Measurements from ENCODE around the gene C2orf74.
"Not testable (repeated sequence)": the region's sequence is repeated elsewhere in the genome, so short reads cannot be mapped to it uniquely, and the experiment has no call there.

The C2orf74 gene

GRCh38 chr2:61175036-61175435 is 13.0 kb downstream of the C2orf74 start:
- FAIRE-seq, result no peak

GRCh38 chr2:61176755-61177726 is 15.1 kb downstream of the C2orf74 start:
- no peak for FAIRE-seq

- FAIRE-seq, result no peak
Observed at GRCh38 chr2:61177727-61178549, 15.9 kb downstream of the C2orf74 start.

- FAIRE-seq, result no peak
Observed at GRCh38 chr2:61178603-61179545, 16.9 kb downstream of the C2orf74 start.

GRCh38 chr2:61179701-61180639 is 18.0 kb downstream of the C2orf74 start:
- FAIRE-seq, result no peak

GRCh38 chr2:61180686-61181085 is 18.7 kb downstream of the C2orf74 start:
- FAIRE-seq, result no peak

GRCh38 chr2:61181382-61182058 is 19.5 kb downstream of the C2orf74 start:
- FAIRE-seq, result no peak

GRCh38 chr2:61182059-61182383 is 20.0 kb downstream of the C2orf74 start:
- FAIRE-seq, result no peak

GRCh38 chr2:61183795-61184194 is 21.8 kb downstream of the C2orf74 start:
- FAIRE-seq, result no peak

GRCh38 chr2:61184263-61184662 is 22.3 kb downstream of the C2orf74 start:
- no peak for FAIRE-seq

GRCh38 chr2:61185231-61185728 is 23.3 kb downstream of the C2orf74 start:
- no peak for FAIRE-seq

- no peak for FAIRE-seq
Observed at GRCh38 chr2:61187085-61187484, 25.1 kb downstream of the C2orf74 start.

GRCh38 chr2:61193670-61194561 is 31.9 kb downstream of the C2orf74 start:
- no peak for FAIRE-seq

- not testable (repeated sequence) for FAIRE-seq
Observed at GRCh38 chr2:61194646-61195045, 32.7 kb downstream of the C2orf74 start.

- FAIRE-seq, result no peak
Observed at GRCh38 chr2:61196671-61197070, 34.7 kb downstream of the C2orf74 start.

GRCh38 chr2:61205132-61205531 is 43.1 kb downstream of the C2orf74 start:
- no peak for FAIRE-seq

GRCh38 chr2:61210332-61210981 is 48.5 kb downstream of the C2orf74 start:
- FAIRE-seq, result peak; percentile 79

- no peak for FAIRE-seq
Observed at GRCh38 chr2:61214171-61214570, 52.2 kb downstream of the C2orf74 start.

Data from islet of Langerhans (tissue), 1 donor.